ENCODE measurements around the gene TTLL11.
A peak's percentile ranks its signal among the peaks of the same experiment; 100 is the strongest.

Gene TTLL11

DNA sequence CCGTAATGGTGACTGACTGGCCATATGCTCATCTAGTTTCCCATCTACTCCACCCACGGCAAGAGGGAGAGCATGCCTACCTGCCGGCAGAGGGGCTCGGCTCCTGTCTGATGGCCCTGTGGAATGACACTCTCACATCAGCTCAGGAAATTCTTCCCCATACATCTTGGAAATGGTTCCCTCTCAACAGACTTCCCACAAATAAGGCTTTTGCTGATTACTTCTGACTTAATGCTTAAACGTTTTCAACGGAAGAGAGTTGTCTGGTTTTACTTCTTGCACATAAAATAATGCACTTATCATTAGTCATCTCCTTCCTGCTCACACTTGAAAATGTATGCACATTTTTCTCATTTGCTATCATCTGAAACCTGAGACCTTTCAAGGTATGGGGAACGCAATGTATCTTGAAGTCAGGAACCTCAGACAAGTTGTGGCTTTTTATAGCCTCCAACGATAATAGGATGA, 129.5 kb downstream of the TTLL11 start (continued):
- TF ChIP-seq PPARA (CRISPR knock-in tag; IDR thresholded peaks at IDR 0.05; ENCODE audit: borderline replicate concordance) (no peak), ESRRG (CRISPR knock-in tag; IDR thresholded peaks at IDR 0.05) (no peak), ZFP30 (CRISPR knock-in tag; IDR thresholded peaks at IDR 0.05) (no peak)

DNA sequence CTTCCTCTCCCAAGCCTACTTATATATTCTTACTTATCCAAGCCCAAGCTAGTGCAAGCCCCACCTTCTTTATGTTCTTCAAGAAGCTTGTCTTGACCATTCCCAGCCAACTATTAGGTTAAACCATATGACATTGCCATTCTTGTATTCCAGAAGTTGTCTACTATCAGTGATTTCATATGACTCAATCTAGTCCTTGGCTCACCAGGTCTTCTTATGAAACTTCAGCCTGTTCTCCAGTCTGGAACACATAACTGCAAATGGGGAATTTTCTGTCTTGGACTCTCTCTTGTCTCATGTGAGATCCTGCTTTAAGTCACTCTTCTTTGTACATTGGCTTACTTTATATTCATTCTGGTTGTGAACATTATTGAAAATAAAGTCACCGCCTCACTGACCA, 130.7 kb downstream of the TTLL11 start:
- no peak for TF ChIP-seq BACH2 (CRISPR knock-in tag; IDR thresholded peaks at IDR 0.05; ENCODE audit: borderline replicate concordance)
- no peak for TF ChIP-seq ZFP30 (CRISPR knock-in tag; IDR thresholded peaks at IDR 0.05)
- TF ChIP-seq GLIS3 (CRISPR knock-in tag; IDR thresholded peaks at IDR 0.05): no peak
- TF ChIP-seq ESRRG (CRISPR knock-in tag; IDR thresholded peaks at IDR 0.05): no peak
- TF ChIP-seq SNAI2 (CRISPR knock-in tag; IDR thresholded peaks at IDR 0.05): no peak
- TF ChIP-seq, protein P1, sequence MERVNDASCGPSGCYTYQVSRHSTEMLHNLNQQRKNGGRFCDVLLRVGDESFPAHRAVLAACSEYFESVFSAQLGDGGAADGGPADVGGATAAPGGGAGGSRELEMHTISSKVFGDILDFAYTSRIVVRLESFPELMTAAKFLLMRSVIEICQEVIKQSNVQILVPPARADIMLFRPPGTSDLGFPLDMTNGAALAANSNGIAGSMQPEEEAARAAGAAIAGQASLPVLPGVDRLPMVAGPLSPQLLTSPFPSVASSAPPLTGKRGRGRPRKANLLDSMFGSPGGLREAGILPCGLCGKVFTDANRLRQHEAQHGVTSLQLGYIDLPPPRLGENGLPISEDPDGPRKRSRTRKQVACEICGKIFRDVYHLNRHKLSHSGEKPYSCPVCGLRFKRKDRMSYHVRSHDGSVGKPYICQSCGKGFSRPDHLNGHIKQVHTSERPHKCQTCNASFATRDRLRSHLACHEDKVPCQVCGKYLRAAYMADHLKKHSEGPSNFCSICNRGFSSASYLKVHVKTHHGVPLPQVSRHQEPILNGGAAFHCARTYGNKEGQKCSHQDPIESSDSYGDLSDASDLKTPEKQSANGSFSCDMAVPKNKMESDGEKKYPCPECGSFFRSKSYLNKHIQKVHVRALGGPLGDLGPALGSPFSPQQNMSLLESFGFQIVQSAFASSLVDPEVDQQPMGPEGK (CRISPR knock-in tag; IDR thresholded peaks at IDR 0.05; ENCODE audit: borderline replicate concordance): no peak
- TF ChIP-seq CSDC2 (CRISPR knock-in tag; IDR thresholded peaks at IDR 0.05): no peak
- no peak for TF ChIP-seq TOX (CRISPR knock-in tag; IDR thresholded peaks at IDR 0.05; ENCODE audit: borderline replicate concordance)
- TF ChIP-seq ISL1 (CRISPR knock-in tag; IDR thresholded peaks at IDR 0.05): no peak
- no peak for TF ChIP-seq ZC3H10 (CRISPR knock-in tag; IDR thresholded peaks at IDR 0.05)
- TF ChIP-seq, protein P2, sequence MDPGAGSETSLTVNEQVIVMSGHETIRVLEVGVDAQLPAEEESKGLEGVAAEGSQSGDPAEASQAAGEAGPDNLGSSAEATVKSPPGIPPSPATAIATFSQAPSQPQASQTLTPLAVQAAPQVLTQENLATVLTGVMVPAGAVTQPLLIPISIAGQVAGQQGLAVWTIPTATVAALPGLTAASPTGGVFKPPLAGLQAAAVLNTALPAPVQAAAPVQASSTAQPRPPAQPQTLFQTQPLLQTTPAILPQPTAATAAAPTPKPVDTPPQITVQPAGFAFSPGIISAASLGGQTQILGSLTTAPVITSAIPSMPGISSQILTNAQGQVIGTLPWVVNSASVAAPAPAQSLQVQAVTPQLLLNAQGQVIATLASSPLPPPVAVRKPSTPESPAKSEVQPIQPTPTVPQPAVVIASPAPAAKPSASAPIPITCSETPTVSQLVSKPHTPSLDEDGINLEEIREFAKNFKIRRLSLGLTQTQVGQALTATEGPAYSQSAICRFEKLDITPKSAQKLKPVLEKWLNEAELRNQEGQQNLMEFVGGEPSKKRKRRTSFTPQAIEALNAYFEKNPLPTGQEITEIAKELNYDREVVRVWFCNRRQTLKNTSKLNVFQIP (CRISPR knock-in tag; IDR thresholded peaks at IDR 0.05; ENCODE audit: borderline replicate concordance, low read depth): no peak
- TF ChIP-seq, protein P3, sequence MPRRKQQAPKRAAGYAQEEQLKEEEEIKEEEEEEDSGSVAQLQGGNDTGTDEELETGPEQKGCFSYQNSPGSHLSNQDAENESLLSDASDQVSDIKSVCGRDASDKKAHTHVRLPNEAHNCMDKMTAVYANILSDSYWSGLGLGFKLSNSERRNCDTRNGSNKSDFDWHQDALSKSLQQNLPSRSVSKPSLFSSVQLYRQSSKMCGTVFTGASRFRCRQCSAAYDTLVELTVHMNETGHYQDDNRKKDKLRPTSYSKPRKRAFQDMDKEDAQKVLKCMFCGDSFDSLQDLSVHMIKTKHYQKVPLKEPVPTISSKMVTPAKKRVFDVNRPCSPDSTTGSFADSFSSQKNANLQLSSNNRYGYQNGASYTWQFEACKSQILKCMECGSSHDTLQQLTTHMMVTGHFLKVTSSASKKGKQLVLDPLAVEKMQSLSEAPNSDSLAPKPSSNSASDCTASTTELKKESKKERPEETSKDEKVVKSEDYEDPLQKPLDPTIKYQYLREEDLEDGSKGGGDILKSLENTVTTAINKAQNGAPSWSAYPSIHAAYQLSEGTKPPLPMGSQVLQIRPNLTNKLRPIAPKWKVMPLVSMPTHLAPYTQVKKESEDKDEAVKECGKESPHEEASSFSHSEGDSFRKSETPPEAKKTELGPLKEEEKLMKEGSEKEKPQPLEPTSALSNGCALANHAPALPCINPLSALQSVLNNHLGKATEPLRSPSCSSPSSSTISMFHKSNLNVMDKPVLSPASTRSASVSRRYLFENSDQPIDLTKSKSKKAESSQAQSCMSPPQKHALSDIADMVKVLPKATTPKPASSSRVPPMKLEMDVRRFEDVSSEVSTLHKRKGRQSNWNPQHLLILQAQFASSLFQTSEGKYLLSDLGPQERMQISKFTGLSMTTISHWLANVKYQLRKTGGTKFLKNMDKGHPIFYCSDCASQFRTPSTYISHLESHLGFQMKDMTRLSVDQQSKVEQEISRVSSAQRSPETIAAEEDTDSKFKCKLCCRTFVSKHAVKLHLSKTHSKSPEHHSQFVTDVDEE (CRISPR knock-in tag; IDR thresholded peaks at IDR 0.05): no peak

DNA sequence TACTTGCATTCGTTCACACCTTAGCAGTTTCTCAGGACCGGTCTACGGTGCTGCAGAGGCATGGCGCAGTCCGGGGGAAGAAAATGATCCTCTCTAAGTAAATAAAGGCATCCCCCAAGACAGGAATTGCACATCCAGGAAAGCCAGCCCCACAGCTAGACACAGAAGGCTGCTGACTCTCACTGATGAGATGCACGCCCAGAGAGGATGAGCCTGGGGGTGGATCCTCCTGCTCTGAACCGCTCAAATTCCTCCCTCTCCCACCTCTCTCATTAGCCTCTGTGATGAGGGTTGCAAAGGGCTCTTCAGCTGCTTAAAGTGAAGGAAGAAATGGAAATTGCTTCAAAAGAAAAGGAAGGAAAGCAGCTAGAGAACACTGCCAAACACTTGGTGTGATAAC, 132.4 kb downstream of the TTLL11 start:
- no peak for ATAC-seq
- TF ChIP-seq ZC3H10 (CRISPR knock-in tag; IDR thresholded peaks at IDR 0.05): no peak
- TF ChIP-seq ZFP30 (CRISPR knock-in tag; IDR thresholded peaks at IDR 0.05): no peak
- no peak for TF ChIP-seq TCF4 (CRISPR knock-in tag; IDR thresholded peaks at IDR 0.05; ENCODE audit: borderline replicate concordance)
- TF ChIP-seq, protein P4, sequence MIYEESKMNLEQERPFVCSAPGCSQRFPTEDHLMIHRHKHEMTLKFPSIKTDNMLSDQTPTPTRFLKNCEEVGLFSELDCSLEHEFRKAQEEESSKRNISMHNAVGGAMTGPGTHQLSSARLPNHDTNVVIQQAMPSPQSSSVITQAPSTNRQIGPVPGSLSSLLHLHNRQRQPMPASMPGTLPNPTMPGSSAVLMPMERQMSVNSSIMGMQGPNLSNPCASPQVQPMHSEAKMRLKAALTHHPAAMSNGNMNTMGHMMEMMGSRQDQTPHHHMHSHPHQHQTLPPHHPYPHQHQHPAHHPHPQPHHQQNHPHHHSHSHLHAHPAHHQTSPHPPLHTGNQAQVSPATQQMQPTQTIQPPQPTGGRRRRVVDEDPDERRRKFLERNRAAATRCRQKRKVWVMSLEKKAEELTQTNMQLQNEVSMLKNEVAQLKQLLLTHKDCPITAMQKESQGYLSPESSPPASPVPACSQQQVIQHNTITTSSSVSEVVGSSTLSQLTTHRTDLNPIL (CRISPR knock-in tag; IDR thresholded peaks at IDR 0.05; ENCODE audit: low read depth): no peak
- TF ChIP-seq ZNF565 (CRISPR knock-in tag; conservative IDR thresholded peaks at IDR 0.05; ENCODE audit: low read depth): no peak
- no peak for TF ChIP-seq ZFP3 (CRISPR knock-in tag; IDR thresholded peaks at IDR 0.05)
- no peak for TF ChIP-seq BACH2 (CRISPR knock-in tag; IDR thresholded peaks at IDR 0.05; ENCODE audit: borderline replicate concordance)
- TF ChIP-seq PPARA (CRISPR knock-in tag; IDR thresholded peaks at IDR 0.05; ENCODE audit: borderline replicate concordance): no peak
- no peak for TF ChIP-seq ZNF8 (CRISPR knock-in tag; IDR thresholded peaks at IDR 0.05)
- TF ChIP-seq RARB (CRISPR knock-in tag; IDR thresholded peaks at IDR 0.05): no peak
- TF ChIP-seq, protein P5, sequence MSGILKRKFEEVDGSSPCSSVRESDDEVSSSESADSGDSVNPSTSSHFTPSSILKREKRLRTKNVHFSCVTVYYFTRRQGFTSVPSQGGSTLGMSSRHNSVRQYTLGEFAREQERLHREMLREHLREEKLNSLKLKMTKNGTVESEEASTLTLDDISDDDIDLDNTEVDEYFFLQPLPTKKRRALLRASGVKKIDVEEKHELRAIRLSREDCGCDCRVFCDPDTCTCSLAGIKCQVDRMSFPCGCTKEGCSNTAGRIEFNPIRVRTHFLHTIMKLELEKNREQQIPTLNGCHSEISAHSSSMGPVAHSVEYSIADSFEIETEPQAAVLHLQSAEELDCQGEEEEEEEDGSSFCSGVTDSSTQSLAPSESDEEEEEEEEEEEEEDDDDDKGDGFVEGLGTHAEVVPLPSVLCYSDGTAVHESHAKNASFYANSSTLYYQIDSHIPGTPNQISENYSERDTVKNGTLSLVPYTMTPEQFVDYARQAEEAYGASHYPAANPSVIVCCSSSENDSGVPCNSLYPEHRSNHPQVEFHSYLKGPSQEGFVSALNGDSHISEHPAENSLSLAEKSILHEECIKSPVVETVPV (CRISPR knock-in tag; IDR thresholded peaks at IDR 0.05): no peak
- no peak for TF ChIP-seq ISL1 (CRISPR knock-in tag; IDR thresholded peaks at IDR 0.05)
- no peak for TF ChIP-seq ESRRG (CRISPR knock-in tag; IDR thresholded peaks at IDR 0.05)
- no peak for TF ChIP-seq ARNTL (CRISPR knock-in tag; IDR thresholded peaks at IDR 0.05; ENCODE audit: borderline replicate concordance, low read depth)
- TF ChIP-seq, protein P2 (CRISPR knock-in tag; IDR thresholded peaks at IDR 0.05; ENCODE audit: borderline replicate concordance, low read depth): no peak
- TF ChIP-seq GLIS3 (CRISPR knock-in tag; IDR thresholded peaks at IDR 0.05): no peak
- TF ChIP-seq ZNF70 (CRISPR knock-in tag; IDR thresholded peaks at IDR 0.05): no peak
- TF ChIP-seq, protein P3 (CRISPR knock-in tag; IDR thresholded peaks at IDR 0.05): no peak

More for the DNA sequence above, 130.7 kb downstream of the TTLL11 start:
- peak; percentile 3; the same call in 1 of the 3 replicates for ATAC-seq

Data from SK-N-SH treated with all-trans-retinoic acid at 6 μM for 48 hours (cell line).